Endothelial cell of umbilical vein (primary cell): Measurements from ENCODE around the gene HBZ.

ENCODE experiments used
- CTCF ChIP-seq, 2 donors: IDR thresholded peaks; 1 replicate in 1 of 2; 2 replicates in 1 of 2; pipeline ENCODE4 v1.5.1; 2011; ENCODE audit warnings: low read length in 2 of 2, mild to moderate bottlenecking in 2 of 2, moderate library complexity in 2 of 2, control low read depth in 1 of 2, inconsistent platforms in 1 of 2, low read depth in 1 of 2; ENCODE audit not compliant: insufficient read depth in 1 of 2; ENCODE audit errors: extremely low read depth in 1 of 2
- EZH2 ChIP-seq: IDR thresholded peaks from 2 replicates; pipeline ENCODE4 v1.6.1; 2012; ENCODE audit warnings: borderline replicate concordance, low read depth, mild to moderate bottlenecking, moderate library complexity, low read length, inconsistent platforms; ENCODE audit not compliant: severe bottlenecking
- FOS ChIP-seq: IDR thresholded peaks from 2 replicates; pipeline ENCODE4 v1.6.1; 2011; ENCODE audit warnings: mild to moderate bottlenecking, low read length, moderate library complexity, borderline replicate concordance; ENCODE audit not compliant: insufficient read depth
- JUN ChIP-seq: IDR thresholded peaks from 2 replicates; pipeline ENCODE4 v1.6.1; 2011; ENCODE audit warnings: borderline replicate concordance, low read depth; ENCODE audit not compliant: insufficient read length, insufficient read depth
- MAX ChIP-seq: IDR thresholded peaks from 2 replicates; pipeline ENCODE4 v1.6.1; 2011; ENCODE audit not compliant: insufficient read depth, insufficient read length
- MYC ChIP-seq: IDR thresholded peaks from one replicate; pipeline ENCODE4 v1.6.1; 2011; ENCODE audit warnings: mild to moderate bottlenecking, low read depth, low read length
- POLR2A ChIP-seq: IDR thresholded peaks from 2 replicates; pipeline ENCODE4 v1.6.1; 2012; ENCODE audit warnings: low read depth, mild to moderate bottlenecking, control low read depth, low read length
- POLR2AphosphoS5 ChIP-seq: IDR thresholded peaks from 2 replicates; pipeline ENCODE4 v1.6.1; 2012; ENCODE audit warnings: low read depth, mild to moderate bottlenecking, control low read depth, low read length, moderate library complexity; ENCODE audit not compliant: insufficient read depth

GRCh38 chr16:183005-183404, 30.6 kb downstream of the HBZ start:
- TF ChIP-seq JUN (no peak), POLR2A (no peak), CTCF (IDR thresholded peaks at IDR 0.05; ENCODE audit: extremely low read depth in 1 of 2, insufficient read depth in 1 of 2, low read depth in 1 of 2, low read length in 2 of 2) (no peak), EZH2 (no peak), POLR2AphosphoS5 (no peak), MYC (no peak), MAX (no peak), FOS (no peak)
